BLaER1 treated with 17β-estradiol and CSF1 and Interleukin-3, amounts not matched to agents 10 nM and 100 nM (cell line): ENCODE data around the gene CCDC126.

Source experiments
- H3K27ac ChIP-seq, 11 experiments: shearing (Covaris generic); formaldehyde crosslinking; 2 replicates each; pipeline ENCODE4 v1.8.1; 2022
- H3K27me3 ChIP-seq, 11 experiments: shearing (Covaris generic); formaldehyde crosslinking; 2 replicates each; pipeline ENCODE4 v1.8.1; 2022
- H3K36me3 ChIP-seq, 11 experiments: shearing (Covaris generic); formaldehyde crosslinking; 2 replicates each; pipeline ENCODE4 v1.8.1; 2022
- H3K4me1 ChIP-seq, 10 experiments: shearing (Covaris generic); formaldehyde crosslinking; 2 replicates each; pipeline ENCODE4 v1.8.1; 2022
- H3K4me2 ChIP-seq, 11 experiments: shearing (Covaris generic); formaldehyde crosslinking; 2 replicates each; pipeline ENCODE4 v1.8.1; 2022
- H3K4me3 ChIP-seq, 10 experiments: shearing (Covaris generic); formaldehyde crosslinking; 2 replicates each; pipeline ENCODE4 v1.8.1; 2022
- H3K9ac ChIP-seq, 11 experiments: shearing (Covaris generic); formaldehyde crosslinking; 2 replicates each; pipeline ENCODE4 v1.8.1; 2022
- H3K9me3 ChIP-seq, 11 experiments: shearing (Covaris generic); formaldehyde crosslinking; replicated peaks in 1 of 11; 2 replicates each; pipeline ENCODE4 v1.8.1; 2022
- H4K20me1 ChIP-seq, 11 experiments: shearing (Covaris generic); formaldehyde crosslinking; 2 replicates each; pipeline ENCODE4 v1.8.1; 2022
- Cebpa-rat ChIP-seq, 11 experiments: shearing (Covaris generic); IDR thresholded peaks; 2 replicates each; pipeline ENCODE4 v1.8.1; 2022

The CCDC126 gene

GRCh38 chr7:23616593-23616992, 19.4 kb downstream of the CCDC126 start:
- peaks cover 51 to 67% (median 58%) of the 10 kb centered on the region in 11 experiments for H3K9me3 ChIP-seq
- H3K36me3 ChIP-seq = peaks cover 50 to 77% (median 61%) of the 10 kb centered on the region in 11 experiments
- H3K27me3 ChIP-seq = no peaks in the 10 kb centered on the region
- TF ChIP-seq Cebpa-rat (IDR thresholded peaks at IDR 0.05) = no peak
- no peaks in the 10 kb centered on the region for H3K4me1 ChIP-seq
- no peak overlapping the region for H3K9ac ChIP-seq
- H3K27ac ChIP-seq = no peak overlapping the region
- no peaks in the 10 kb centered on the region for H4K20me1 ChIP-seq
- no peak overlapping the region for H3K4me3 ChIP-seq
- no peak overlapping the region for H3K4me2 ChIP-seq

GRCh38 chr7:23617482-23617881, 20.3 kb downstream of the CCDC126 start:
- H3K27ac ChIP-seq = no peak overlapping the region
- no peaks in the 10 kb centered on the region for H3K27me3 ChIP-seq
- H4K20me1 ChIP-seq = no peaks in the 10 kb centered on the region
- no peak overlapping the region for H3K4me2 ChIP-seq
- peaks cover 41 to 68% (median 54%) of the 10 kb centered on the region in 11 experiments for H3K36me3 ChIP-seq
- H3K9ac ChIP-seq = no peak overlapping the region
- H3K4me3 ChIP-seq = no peak overlapping the region
- peaks cover 43 to 60% (median 50%) of the 10 kb centered on the region in 11 experiments for H3K9me3 ChIP-seq
- TF ChIP-seq Cebpa-rat (IDR thresholded peaks at IDR 0.05) = no peak
- H3K4me1 ChIP-seq = 0 out of 20 replicates have a peak, but pooled peaks cover 0 to 3% (median 0%) of the 10 kb centered on the region in 10 experiments

GRCh38 chr7:23618241-23618640, 21.1 kb downstream of the CCDC126 start:
- peaks cover 35 to 53% (median 43%) of the 10 kb centered on the region in 11 experiments for H3K9me3 ChIP-seq
- no peaks in the 10 kb centered on the region for H4K20me1 ChIP-seq
- H3K4me1 ChIP-seq = 0 out of 20 replicates have a peak, but pooled peaks cover 0 to 5% (median 0%) of the 10 kb centered on the region in 10 experiments
- H3K27me3 ChIP-seq = no peaks in the 10 kb centered on the region
- H3K4me3 ChIP-seq = no peak overlapping the region
- peaks cover 34 to 61% (median 50%) of the 10 kb centered on the region in 11 experiments for H3K36me3 ChIP-seq
- H3K27ac ChIP-seq = no peak overlapping the region
- TF ChIP-seq Cebpa-rat (IDR thresholded peaks at IDR 0.05) = no peak
- H3K9ac ChIP-seq = no peak overlapping the region
- no peak overlapping the region for H3K4me2 ChIP-seq

GRCh38 chr7:23619141-23619540, 22.0 kb downstream of the CCDC126 start:
- no peak for TF ChIP-seq Cebpa-rat (IDR thresholded peaks at IDR 0.05)
- H4K20me1 ChIP-seq = no peaks in the 10 kb centered on the region
- no peak overlapping the region for H3K27ac ChIP-seq
- H3K4me2 ChIP-seq = no peak overlapping the region
- H3K36me3 ChIP-seq = peaks cover 32 to 55% (median 44%) of the 10 kb centered on the region in 11 experiments
- H3K27me3 ChIP-seq = no peaks in the 10 kb centered on the region
- no peak overlapping the region for H3K4me3 ChIP-seq
- H3K4me1 ChIP-seq = 0 out of 20 replicates have a peak, but pooled peaks cover 0 to 5% (median 0%) of the 10 kb centered on the region in 10 experiments
- H3K9ac ChIP-seq = no peak overlapping the region
- peaks cover 35 to 47% (median 40%) of the 10 kb centered on the region in 11 experiments for H3K9me3 ChIP-seq

- H3K27me3 ChIP-seq = no peaks in the 10 kb centered on the region
- no peak overlapping the region for H3K4me3 ChIP-seq
- no peak overlapping the region for H3K27ac ChIP-seq
- no peak overlapping the region for H3K9ac ChIP-seq
- H4K20me1 ChIP-seq = no peaks in the 10 kb centered on the region
- H3K4me2 ChIP-seq = no peak overlapping the region; a peak in 1 of 22 replicates
- H3K4me1 ChIP-seq = 0 out of 20 replicates have a peak, but pooled peaks cover 0 to 5% (median 0%) of the 10 kb centered on the region in 10 experiments
- H3K9me3 ChIP-seq = peaks cover 18 to 24% (median 19%) of the 10 kb centered on the region in 11 experiments
- H3K36me3 ChIP-seq = peaks cover 17 to 45% (median 32%) of the 10 kb centered on the region in 11 experiments
- TF ChIP-seq Cebpa-rat (IDR thresholded peaks at IDR 0.05) = no peak
These were observed 25.3 kb downstream of the CCDC126 start for GRCh38 chr7:23622506-23622925.

GRCh38 chr7:23628370-23628769, 31.2 kb downstream of the CCDC126 start:
- no peak overlapping the region for H3K9ac ChIP-seq
- H4K20me1 ChIP-seq = no peaks in the 10 kb centered on the region
- TF ChIP-seq Cebpa-rat (IDR thresholded peaks at IDR 0.05) = no peak
- H3K36me3 ChIP-seq = peaks cover 0 to 32% (median 16%) of the 10 kb centered on the region in 11 experiments; a peak in 14 of 22 replicates
- H3K4me1 ChIP-seq = no peaks in the 10 kb centered on the region
- H3K27ac ChIP-seq = no peak overlapping the region
- H3K4me2 ChIP-seq = no peak overlapping the region
- H3K27me3 ChIP-seq = no peaks in the 10 kb centered on the region
- peaks cover 0 to 4% (median 0%) of the 10 kb centered on the region in 11 experiments; a peak in 3 of 22 replicates for H3K9me3 ChIP-seq
- no peak overlapping the region for H3K4me3 ChIP-seq

GRCh38 chr7:23633417-23633816, 36.2 kb downstream of the CCDC126 start:
- H3K4me3 ChIP-seq = no peak overlapping the region
- H3K27ac ChIP-seq = no peak overlapping the region
- no peaks in the 10 kb centered on the region for H3K27me3 ChIP-seq
- H3K9ac ChIP-seq = no peak overlapping the region
- H3K36me3 ChIP-seq = peaks cover 0 to 16% (median 6%) of the 10 kb centered on the region in 11 experiments; a peak in 11 of 22 replicates
- H4K20me1 ChIP-seq = no peaks in the 10 kb centered on the region
- H3K9me3 ChIP-seq = no peaks in the 10 kb centered on the region
- H3K4me1 ChIP-seq = no peaks in the 10 kb centered on the region
- TF ChIP-seq Cebpa-rat (IDR thresholded peaks at IDR 0.05) = no peak
- no peak overlapping the region for H3K4me2 ChIP-seq

GRCh38 chr7:23645822-23646221, 48.6 kb downstream of the CCDC126 start:
- no peak overlapping the region for H3K4me2 ChIP-seq
- H3K27me3 ChIP-seq = no peaks in the 10 kb centered on the region
- H3K27ac ChIP-seq = no peak overlapping the region
- no peak overlapping the region for H3K4me3 ChIP-seq
- H4K20me1 ChIP-seq = no peaks in the 10 kb centered on the region
- H3K9me3 ChIP-seq = no peaks in the 10 kb centered on the region
- no peaks in the 10 kb centered on the region for H3K4me1 ChIP-seq
- no peak for TF ChIP-seq Cebpa-rat (IDR thresholded peaks at IDR 0.05)
- H3K36me3 ChIP-seq = no peaks in the 10 kb centered on the region
- H3K9ac ChIP-seq = no peak overlapping the region

- Histone ChIP-seq H3K9me3 (peaks cover 45 to 66% (median 60%) of the 10 kb centered on the region in 11 experiments), H3K27ac (no peak overlapping the region), H3K4me2 (no peak overlapping the region), H3K4me1 (no peaks in the 10 kb centered on the region), H3K27me3 (no peaks in the 10 kb centered on the region), H4K20me1 (no peaks in the 10 kb centered on the region), H3K36me3 (peaks cover 0 to 10% (median 0%) of the 10 kb centered on the region in 11 experiments; a peak in 5 of 22 replicates), H3K4me3 (no peak overlapping the region), H3K9ac (no peak overlapping the region)
- TF ChIP-seq Cebpa-rat (IDR thresholded peaks at IDR 0.05) = no peak
These were observed 56.8 kb downstream of the CCDC126 start for GRCh38 chr7:23653942-23654341.

GRCh38 chr7:23654508-23654907, 57.3 kb downstream of the CCDC126 start:
- Histone ChIP-seq H3K4me1 (no peaks in the 10 kb centered on the region), H3K27ac (no peak overlapping the region), H3K4me2 (no peak overlapping the region), H3K36me3 (peaks cover 0 to 12% (median 0%) of the 10 kb centered on the region in 11 experiments; a peak in 5 of 22 replicates), H3K4me3 (no peak overlapping the region; a peak in 1 of 20 replicates), H3K9ac (no peak overlapping the region), H4K20me1 (no peaks in the 10 kb centered on the region), H3K27me3 (no peaks in the 10 kb centered on the region), H3K9me3 (peaks cover 50 to 72% (median 65%) of the 10 kb centered on the region in 11 experiments)
- no peak for TF ChIP-seq Cebpa-rat (IDR thresholded peaks at IDR 0.05)
